ENCODE measurements around the gene CDC45.

Gene CDC45

GRCh38 chr22:19498154-19498865 is 18.6 kb downstream of the CDC45 start:
- no peak for DNase-seq

GRCh38 chr22:19498866-19499190 is 19.1 kb downstream of the CDC45 start:
- DNase-seq: no peak

- DNase-seq: no peak
These were observed 19.6 kb downstream of the CDC45 start for GRCh38 chr22:19499236-19499879.

GRCh38 chr22:19499880-19500242 is 20.1 kb downstream of the CDC45 start:
- no peak for DNase-seq

GRCh38 chr22:19501897-19502447 is 22.3 kb downstream of the CDC45 start:
- no peak for DNase-seq

- DNase-seq: no peak
These were observed 23.6 kb downstream of the CDC45 start for GRCh38 chr22:19503367-19503766.

- no peak for DNase-seq
These were observed 24.1 kb downstream of the CDC45 start for GRCh38 chr22:19503869-19504268.

- no peak for DNase-seq
These were observed 25.4 kb downstream of the CDC45 start for GRCh38 chr22:19504900-19505734.

- DNase-seq: no peak
These were observed 26.0 kb downstream of the CDC45 start for GRCh38 chr22:19505735-19506126.

GRCh38 chr22:19506212-19506611 is 26.5 kb downstream of the CDC45 start:
- DNase-seq: no peak

- no peak for DNase-seq
These were observed 27.8 kb downstream of the CDC45 start for GRCh38 chr22:19507534-19507861.

GRCh38 chr22:19508024-19508776 is 28.5 kb downstream of the CDC45 start:
- DNase-seq: no peak

- no peak for DNase-seq
These were observed 29.5 kb downstream of the CDC45 start for GRCh38 chr22:19509191-19509590.

- DNase-seq: no peak
These were observed 30.2 kb downstream of the CDC45 start for GRCh38 chr22:19509923-19510322.

GRCh38 chr22:19510919-19511341 is 31.2 kb downstream of the CDC45 start:
- no peak for DNase-seq

- no peak for DNase-seq
These were observed 34.1 kb downstream of the CDC45 start for GRCh38 chr22:19513823-19514222.

- no peak for DNase-seq
These were observed 35.3 kb downstream of the CDC45 start for GRCh38 chr22:19514831-19515565.

- no peak for DNase-seq
These were observed 36.1 kb downstream of the CDC45 start for GRCh38 chr22:19515654-19516377.

GRCh38 chr22:19516378-19517170 is 36.9 kb downstream of the CDC45 start:
- DNase-seq: no peak

- no peak for DNase-seq
These were observed 37.4 kb downstream of the CDC45 start for GRCh38 chr22:19517171-19517500.
